GM12873 (cell line): Measurements from ENCODE around the gene CCDC167.

Experiments
- TF ChIP-seq, protein P1 (sequence below): IDR thresholded peaks from 2 replicates; pipeline ENCODE4 v1.5.1; 2012; ENCODE audit warnings: low read depth, mild to moderate bottlenecking, moderate library complexity, low read length, control low read depth; ENCODE audit not compliant: insufficient read depth; ENCODE audit errors: missing control alignments

Gene CCDC167

DNA sequence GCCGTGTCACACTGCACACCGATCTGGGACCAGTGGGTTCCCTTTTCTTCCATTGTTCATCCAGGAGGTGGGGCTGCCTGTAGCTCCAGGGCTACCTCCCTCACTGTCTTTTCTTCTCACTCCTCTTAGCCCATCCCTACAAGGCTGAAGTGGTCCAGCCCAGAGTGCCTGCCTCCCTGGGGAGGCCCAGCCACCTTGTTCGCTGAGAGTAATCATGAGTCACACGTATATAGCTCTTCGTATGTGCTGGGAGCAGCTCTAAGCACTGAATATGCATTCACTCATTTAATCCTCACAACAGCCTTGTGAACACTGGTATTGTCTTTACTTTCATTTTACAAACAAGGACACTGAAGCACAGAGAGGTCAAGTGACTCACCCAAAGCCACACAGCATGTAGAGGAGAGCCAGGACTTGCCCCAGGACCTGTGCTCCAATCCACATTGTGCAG lies 14.7 kb upstream of the CCDC167 start:
- TF ChIP-seq, protein P1, sequence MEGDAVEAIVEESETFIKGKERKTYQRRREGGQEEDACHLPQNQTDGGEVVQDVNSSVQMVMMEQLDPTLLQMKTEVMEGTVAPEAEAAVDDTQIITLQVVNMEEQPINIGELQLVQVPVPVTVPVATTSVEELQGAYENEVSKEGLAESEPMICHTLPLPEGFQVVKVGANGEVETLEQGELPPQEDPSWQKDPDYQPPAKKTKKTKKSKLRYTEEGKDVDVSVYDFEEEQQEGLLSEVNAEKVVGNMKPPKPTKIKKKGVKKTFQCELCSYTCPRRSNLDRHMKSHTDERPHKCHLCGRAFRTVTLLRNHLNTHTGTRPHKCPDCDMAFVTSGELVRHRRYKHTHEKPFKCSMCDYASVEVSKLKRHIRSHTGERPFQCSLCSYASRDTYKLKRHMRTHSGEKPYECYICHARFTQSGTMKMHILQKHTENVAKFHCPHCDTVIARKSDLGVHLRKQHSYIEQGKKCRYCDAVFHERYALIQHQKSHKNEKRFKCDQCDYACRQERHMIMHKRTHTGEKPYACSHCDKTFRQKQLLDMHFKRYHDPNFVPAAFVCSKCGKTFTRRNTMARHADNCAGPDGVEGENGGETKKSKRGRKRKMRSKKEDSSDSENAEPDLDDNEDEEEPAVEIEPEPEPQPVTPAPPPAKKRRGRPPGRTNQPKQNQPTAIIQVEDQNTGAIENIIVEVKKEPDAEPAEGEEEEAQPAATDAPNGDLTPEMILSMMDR, result no peak

DNA sequence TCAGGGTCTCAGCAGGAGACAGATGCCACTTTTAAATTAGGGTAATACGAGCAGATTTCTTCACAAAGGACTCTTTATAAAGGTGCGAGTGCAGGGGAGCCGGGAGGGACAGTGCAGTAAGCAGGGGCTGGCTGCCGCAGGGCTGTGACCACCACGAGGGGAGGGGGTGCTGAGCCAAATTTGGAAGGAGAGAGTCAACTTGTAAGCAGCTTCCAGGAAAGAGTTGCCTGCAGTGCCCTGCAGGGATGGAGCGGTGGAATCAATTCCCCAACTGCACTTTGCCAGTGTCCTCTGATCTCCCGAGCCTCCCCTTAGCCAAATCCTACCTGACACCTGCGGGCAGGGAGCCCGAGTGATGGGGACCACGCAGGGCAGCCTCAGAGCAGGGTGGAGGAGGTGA lies 13.9 kb upstream of the CCDC167 start:
- TF ChIP-seq, protein P1, result no peak

DNA sequence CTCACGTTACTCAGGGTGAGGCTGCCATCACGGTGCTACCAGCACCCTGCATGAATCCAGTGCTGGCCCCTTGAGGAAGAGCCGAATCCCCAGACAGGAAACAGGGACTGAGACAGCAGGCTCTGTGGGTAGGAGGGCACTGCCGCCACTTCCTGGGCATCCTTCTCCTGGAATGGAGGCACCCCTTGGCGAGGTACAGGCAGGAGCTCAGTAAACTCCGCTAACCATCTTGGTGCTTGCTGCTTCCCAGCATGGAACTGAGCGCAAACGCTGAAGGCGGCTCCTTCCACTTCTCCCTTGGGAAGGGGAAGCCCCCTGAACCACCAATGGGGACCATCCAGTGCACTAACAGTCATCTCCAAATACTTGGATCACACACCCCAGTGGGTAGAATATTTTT lies 13.5 kb upstream of the CCDC167 start:
- TF ChIP-seq, protein P1, result no peak

DNA sequence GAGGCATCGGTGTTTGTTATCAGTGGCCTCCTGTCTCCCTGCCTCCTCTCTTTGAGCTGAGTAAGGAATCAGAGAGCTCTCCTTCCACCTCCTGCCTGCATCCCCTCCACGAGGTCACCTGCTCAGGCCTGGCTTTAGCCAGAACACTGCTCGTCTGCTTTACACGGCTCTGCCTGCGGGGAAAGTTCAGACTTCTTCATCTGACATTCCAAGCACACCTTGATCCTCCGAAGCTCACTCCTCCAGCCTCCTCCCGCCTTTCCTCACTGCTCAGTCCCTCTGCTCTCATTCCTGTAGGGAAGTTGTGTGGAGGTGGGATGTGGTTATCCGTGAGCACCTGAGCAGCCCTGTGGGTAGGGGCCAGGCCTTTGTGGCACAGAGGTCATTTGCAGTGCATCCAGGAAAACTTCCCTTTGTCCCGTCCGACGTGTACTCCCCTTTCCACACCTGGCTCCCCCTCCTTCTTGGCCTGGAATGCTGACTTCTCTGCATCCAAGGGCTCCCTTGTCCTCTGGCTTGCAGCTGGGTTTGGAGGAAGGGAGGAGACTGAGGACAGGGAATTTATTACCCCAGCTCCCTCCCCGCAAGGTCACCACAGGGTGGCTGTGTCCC lies 12.8 kb upstream of the CCDC167 start:
- TF ChIP-seq, protein P1, result no peak

DNA sequence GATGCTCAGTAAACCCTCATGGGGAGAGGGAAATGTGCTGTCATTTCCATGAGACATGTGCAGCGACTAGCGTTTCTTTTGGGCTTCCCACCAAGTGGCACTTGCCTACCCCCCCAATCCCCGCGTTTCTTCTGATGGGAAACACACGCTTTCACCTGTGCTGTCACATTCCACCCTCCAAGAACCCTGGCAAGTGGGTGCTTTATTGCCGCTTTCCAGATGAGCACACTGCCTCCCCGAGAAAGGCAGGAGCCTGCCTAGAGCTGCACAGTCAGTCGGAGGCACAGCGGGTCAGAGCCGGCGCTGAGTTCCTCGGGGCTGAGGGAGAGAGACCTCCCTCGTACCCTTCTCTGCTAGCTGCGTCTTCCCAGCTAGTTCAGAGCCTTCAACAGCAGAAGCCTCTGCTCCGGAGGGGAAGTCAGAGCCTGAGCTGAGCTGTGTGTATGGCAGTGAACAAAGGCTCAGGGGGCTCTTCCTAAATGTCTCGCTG lies 12.3 kb upstream of the CCDC167 start:
- TF ChIP-seq, protein P1, result no peak

DNA sequence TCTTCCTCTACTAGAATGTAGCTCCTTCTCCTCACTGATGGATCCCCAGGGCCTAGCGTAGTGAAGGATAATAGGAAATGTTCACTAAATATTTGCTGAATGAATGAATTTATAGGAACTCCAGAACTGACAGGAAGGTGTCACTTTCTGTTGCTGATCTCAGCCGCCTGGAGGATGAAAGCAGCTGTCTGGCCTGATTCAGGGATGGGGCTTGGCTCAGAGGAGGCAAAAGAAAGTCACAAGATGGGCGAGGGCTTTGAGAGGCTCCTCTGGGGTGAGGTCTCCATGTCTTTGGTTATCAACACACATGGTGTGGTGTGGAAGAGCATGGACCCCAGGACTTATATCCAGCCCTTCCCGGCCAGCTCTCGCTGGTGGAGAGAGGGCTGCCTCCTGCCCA lies 11.5 kb upstream of the CCDC167 start:
- TF ChIP-seq, protein P1, result no peak

DNA sequence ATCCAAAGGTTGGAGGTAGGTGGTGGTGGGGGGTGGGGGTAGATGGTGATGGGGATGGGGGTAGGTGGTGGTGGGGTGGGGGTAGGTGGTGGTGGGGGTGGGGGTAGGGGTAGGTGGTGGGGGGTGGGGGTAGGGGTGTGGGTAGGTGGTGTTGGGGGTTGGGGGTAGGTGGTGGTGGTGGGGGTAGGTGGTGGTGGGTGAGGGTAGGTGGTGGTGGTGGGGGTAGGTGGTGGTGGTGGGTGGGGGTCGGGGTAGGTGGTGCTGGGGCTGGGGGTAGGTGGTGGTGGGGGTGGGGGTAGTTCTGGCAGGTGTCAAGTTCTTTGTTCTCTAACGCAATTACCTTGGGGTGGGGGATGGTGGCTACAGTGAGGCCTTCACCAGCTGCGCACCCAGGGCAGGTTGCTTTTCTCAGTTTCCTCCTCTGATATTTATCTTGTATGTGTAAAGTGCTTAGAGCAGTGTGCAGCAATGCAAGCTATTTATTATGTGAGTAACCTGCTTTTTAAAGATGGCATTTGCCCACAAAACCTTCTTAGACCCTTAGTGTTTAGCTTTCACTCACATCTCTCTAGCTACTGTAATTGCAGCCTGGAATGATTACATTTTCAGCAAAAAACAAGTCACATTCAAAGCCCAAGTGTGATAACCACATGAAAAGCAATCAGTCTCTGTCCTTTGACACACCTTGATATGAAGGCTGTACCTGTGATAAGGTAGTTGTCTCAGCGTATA lies 8.2 kb upstream of the CCDC167 start:
- TF ChIP-seq, protein P1, result no peak
